Stimulated activated CD8-positive, alpha-beta memory T cell treated with anti-CD3 and anti-CD28 coated beads, Interleukin-4, amount 100 ng/mL, for 48 hours (primary cell): Measurements from ENCODE around the gene MGMT.

Experiments
- DNase-seq: peaks from one replicate; pipeline ENCODE4 v3.0.0-alpha.2; 2020

The MGMT gene

DNA sequence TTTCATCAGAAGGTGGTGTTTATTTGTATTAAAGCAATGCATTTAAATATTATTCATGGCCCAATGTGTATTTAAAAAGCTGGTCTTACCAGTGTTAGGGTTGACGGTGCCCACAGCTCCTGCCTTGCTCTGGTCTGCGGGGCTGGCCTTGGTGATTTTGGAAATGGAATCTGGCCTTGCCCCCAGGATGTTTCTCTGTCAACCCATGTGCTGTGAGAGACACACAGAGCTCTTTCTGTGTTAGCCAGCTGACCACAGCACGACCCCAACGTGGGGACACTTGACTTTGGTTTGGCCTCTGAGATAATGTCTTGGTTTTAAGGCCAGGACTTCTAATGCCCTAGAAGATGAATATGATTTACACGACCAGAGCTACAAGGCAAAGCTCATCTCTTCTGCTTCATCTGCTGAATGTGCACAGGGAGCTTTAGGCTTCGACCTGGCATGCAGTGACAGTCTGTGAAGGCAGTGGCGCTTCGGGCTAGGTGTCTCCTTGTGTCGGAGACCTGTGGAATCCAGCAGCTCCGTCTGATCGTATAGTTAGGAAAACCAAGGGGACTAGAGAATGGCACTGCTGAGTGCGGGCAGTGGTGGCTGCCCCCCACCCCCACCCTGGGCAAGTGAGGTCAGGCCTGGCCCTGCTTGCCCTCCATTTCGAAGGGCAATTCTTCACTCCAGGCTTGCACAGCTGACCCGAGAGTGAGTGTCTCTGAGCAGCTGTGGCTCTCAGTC, 250.9 kb downstream of the MGMT start:
- no peak for DNase-seq

DNA sequence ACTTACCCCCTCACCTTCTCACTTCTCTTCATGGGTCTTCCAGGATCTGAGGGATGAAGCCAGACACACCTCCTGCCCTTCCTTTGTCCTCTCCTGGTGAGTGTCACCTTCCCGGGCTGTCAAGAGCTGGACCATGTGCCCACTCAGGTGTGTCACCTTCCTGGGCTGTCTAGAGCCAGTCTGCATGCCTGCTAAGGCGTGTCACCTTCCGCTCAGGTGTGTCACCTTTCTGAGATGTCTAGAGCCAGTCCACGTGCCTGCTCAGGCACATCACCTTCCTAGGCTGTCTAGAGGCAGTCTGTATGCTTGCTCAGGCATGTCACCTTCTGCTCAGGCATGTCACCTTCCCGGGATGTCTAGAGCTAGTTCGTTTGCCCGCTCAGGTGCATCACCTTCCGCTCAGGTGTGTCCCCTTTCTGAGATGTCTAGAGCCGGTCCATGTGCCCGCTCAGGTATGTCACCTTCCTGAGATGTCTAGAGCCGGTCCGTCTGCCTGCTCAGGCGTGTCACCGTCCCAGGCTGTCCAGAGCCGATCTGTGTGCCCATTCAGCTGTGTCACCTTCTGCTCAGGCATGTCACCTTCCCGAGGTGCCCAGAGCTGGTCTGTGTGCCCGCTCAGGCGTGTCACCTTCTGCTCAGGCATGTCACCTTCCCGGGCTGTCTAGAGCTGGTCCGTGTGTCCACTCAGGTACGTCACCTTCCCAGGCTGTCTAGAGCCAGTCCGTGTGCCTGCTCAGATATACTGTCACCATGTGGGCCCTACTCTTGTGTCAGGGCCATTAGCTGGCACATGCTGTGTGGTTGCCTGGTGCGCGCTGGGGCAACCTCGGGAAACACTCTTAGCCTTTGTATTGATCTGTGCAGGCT, 251.7 kb downstream of the MGMT start:
- no peak for DNase-seq

DNA sequence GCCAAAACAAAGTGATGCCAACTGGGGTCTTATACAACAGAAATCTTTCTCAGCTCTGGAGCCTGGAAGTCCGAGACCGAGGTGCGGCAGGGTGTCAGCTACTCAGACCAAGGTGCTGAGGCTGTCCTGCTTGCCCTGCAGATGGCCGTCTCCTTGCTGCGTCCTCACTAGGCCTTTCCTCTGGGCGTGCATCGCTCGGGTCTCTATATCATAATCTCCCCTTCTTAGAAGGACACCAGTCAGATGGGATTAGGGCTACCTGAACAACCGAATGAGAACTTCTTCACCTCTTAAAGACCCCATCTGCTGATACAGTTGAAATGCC, 252.3 kb downstream of the MGMT start:
- no peak for DNase-seq

DNA sequence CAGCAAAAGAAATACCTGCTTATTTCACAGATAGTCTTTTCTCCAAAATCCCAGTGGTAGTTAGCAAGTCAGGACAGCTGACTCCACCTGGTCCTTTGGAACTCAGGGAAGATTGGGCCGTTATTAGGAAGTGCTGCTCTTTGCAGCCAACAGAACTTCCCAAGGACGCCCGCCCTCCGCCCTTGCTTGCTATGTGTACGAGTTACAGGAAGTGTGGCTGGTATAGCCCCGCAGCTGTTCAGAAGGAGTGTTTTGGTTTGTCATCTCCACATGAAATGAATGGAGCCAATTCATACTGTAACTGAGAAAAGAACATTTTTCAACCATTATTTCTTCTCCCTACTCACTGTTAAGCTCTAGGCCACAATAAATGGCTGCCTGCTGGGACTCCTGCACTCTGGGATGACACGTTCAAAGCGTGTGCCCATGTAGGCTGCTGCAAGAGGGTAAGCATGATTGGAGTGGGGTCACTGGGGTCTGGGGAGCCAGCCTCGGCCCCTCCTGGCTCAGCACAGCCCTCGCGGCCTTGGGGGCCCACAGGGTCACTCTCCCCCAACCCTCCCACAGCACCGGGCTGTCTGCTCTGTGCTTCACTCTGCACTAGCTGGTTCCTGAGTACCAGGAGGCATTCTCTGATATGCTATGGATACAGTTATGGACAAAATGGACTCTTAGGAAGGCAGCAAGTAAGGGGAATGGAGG, 253.0 kb downstream of the MGMT start:
- DNase-seq, result no peak

DNA sequence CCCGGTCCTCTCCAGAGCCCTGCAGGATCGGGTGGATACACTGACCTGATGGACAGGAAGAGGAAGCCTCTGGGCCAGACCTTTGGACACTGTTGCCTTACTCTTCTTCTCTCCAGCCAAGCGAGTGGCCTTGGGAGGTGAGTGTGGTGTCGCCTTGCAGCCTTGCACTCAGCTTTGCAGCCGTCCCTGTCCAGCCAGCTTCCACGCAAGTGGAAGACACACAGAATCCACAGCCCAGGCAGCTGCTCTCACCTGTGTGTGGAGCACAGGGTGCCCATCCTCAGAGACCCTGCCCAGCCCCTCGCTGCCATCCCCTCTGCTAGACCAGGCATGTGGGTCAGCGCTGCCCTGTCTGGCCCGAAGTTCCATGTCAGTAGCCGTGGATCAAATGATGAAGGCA, 258.0 kb downstream of the MGMT start:
- DNase-seq, result no peak

DNA sequence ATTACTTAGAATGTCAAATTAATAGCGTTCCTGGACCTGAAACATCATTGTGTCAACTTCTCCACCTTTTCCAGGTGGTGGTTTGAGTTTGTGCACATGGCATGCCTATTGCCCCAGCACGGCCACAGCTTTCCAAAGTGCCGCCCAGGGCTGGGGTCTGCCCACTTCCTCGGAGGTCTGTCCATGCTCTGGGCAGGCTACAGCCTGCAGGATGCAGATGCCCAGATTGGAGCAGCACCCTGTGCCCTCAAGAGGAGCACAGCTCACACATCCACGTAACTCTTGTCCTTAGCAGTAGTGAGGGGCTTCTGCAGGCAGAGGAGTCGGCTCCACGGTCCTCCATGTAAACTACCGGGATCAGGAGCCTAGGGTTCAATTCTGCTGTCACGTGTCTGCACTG, 258.4 kb downstream of the MGMT start:
- DNase-seq, result no peak

DNA sequence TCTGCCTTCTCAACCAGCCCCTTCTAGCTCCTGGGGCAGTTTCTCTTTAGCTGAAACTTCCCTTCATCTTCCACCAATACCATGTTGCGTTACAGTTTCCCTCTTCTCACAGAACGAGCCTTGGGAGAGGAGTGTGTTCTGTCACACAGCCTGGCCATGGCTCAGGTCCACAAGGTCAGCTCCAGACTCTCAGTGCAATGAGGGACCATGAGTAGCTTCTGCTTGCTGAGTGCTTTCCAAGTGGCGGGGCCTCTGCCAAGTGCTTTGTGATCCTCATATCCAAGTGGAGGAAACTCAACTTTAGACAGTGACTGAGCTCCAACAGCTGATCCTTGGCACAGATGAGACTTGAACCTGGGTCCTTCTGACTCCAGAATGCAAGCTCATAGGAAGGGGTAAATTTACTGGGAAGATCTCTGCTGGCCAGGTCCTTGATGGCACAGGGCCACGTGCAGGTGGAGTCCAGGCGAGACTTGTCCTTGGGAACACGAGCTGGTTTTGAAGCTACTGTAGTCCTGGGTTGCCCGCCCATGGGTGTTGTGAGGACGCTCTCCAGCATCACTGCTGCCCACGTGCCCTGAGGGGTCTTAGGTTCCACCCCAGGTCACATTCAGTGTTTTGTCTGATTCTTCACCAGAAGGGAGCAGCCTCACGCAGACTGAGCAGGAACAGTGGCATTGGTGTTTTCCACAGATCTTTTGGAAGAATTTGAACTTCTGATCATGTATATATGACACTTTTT, 259.0 kb downstream of the MGMT start:
- DNase-seq, result no peak

DNA sequence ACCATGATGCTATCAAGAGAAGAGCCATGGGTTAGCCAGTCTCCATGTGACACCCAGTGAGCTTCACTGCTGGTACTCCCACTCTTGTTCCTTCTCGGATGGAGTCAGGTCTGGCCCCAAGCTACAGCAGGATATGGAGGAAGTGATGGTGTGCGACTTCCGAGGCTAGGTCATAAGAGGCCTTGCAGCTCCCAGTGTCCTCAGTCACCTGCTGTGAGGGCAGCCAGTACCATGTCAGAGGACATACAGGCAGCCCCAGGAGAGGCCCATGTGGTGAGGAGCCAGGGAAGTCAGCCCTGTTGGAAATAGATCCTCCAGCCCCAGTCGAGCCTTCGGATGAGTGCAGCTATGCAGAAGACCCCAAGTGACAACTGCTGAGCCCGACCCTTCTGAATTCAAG, 260.0 kb downstream of the MGMT start:
- no peak for DNase-seq

DNA sequence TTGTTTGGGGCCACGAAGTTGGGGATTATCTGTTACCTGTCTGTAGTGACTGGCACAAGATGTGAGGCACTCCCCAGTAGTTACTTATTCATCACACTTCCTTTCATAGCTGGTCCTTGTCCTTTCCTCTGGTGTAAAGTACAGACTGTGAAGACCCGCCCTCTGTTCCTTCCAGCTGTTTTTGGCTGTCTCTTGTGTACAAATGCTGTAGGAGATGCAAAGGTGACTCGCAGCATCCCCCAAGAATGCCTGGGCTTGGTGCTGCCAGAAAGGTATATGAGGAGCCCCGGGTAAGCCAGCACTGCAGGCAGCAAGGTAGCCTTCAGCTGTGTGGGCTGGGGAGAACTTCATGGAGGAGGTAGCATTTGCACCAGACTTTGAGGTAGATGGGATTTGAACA, 260.5 kb downstream of the MGMT start:
- no peak for DNase-seq

DNA sequence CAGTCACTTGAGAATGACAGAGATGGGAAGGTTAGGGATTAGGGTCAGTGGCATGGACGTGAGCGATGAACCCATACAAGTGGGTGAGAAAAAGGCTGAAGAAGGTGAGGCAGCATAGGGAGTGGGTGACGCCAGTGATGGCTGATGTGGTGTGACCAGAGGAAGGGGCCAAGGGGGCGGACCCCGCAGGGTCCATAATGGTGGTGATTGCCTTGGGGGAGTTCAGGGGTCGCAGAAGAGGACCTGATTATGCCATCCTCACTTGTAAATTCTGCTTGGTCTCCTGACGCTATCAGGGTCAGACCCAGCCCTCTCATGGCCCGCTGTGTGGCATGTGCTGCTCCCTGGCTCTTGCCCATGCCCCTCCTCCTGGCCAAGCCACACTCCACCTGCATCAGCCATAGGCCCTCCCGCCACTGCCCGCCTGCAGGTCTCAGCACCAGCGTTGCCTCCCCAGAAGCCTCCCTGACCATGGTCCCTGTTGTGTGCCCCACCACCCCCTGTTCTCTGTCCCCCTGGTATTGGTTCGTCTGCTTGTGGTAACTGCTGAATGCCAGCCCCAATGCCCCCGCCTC, 261.3 kb downstream of the MGMT start:
- DNase-seq, result no peak

DNA sequence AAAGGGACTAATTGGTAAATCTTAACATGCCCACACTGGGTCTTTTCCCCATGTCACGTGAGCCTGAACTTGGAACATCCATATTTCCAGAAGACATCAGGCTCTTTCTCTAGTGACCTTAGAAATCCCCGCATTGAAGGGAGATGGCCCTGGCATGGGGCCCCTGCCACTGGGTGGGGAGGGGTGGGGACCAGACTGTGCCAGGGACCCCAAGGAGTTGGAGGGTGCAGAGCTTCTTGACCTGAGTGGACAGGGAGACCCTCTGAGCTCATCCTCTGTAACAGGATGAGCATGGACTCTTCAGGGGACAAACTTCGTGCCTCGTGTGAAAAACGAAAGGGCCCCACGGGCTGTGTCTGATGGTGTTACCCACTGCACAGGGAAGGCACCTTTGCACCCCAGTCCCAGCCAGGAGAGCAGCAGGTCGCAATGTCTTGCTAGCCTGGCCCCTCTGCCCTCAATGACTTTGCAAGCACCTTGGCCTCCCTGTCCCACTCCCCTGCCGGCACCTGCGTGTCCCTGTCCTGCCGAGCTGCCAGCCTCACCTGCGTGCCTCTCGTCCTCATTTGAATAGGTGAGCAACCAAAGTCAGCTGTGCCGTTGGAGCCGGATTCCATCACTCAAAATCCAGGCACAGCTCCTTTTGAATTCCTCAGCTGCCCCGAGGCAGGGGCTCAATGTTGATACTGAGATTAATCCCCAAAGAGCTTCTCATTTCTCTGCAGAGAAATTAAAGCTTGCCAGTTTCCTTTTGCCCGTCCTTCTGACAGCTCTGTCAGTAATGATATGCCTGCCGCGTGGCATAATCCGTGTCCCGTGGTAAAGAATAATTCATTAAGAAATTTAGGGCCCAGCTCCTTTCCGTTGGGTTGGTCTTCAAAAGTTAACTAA, 262.1 kb downstream of the MGMT start:
- DNase-seq, result no peak

DNA sequence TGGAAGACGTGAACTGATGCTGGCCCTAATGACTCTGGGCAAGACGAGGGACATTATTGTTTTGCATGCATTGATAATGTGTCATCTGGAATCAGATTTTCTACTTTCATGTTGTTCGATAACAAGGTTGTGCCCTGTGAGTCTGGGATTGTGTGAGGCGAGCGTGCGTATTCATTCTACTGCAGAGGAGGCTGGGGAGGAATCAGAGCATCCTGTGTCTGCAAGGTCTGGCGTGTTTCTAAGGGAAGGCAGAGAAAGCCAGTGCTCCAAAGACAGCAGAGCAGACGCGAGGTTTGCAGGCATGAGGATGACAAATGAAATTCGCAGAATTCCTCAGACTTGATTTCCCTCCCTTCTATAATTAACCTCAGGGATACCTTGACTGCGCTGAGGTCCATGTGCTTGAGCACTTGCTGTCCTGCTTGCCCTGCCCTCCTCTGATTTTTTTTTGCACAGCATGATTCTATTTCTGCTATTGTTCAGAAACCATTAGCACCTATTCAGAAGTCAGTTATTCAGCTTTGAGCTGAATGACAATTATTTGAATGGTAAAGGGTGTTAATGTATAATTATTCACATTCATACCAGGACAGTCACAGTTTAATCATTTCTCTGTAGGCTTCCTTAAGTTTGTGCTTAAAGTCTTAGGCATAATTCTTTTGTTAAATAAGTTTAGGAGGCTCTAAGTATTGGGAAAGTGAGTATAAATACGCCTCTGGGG, 263.4 kb downstream of the MGMT start:
- no peak for DNase-seq

DNA sequence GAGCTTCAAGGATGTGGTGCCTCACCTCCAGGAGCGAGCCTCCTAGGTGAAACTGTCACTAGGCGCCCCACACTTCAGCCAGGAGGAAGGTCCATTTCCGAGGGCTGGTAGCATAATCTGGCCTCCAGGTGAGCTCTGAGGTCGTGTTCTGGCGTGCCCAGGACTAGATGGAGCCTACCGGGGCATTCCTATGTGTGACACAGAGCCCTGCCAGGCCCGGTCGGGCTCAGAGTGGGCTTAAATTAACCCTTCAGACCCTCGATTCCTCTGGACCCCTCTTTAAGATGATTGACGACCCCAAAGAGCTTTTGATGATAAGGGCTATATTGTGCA, 263.9 kb downstream of the MGMT start:
- no peak for DNase-seq

DNA sequence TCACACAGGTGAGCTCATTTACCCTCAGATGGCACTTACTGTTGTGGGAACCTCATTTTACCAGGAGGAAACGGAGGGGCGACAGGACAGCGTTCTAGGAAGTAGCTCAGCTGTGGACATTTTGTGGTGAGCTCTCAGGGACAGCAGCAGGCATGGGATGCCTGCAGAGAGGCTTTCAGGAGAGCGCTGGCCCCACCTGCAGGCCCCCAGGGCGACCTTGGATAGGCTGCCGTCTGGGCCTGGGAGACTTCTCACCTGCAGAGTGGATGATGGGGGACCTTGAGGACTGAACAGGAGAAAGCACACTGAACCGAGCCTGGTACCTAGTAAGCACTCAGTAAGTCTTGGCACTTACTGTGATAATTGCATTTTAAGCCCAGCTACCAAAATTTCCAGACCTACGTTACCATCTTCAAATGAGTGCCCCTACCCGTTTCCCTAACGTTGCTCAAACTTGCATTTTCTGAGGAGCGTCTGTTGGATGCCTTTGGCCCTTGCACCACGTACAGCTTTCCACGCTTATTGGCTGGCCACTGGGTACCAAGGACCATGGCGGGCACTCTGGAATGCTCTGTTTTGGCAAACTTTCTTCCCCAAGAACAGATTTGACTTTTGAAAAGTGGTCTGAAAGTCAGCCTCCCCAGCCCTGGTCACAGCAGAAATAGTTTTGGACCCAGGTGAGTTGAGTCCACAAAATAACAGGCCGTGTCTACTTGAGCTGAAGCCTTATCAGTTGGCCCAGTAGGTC, 273.7 kb downstream of the MGMT start:
- no peak for DNase-seq

DNA sequence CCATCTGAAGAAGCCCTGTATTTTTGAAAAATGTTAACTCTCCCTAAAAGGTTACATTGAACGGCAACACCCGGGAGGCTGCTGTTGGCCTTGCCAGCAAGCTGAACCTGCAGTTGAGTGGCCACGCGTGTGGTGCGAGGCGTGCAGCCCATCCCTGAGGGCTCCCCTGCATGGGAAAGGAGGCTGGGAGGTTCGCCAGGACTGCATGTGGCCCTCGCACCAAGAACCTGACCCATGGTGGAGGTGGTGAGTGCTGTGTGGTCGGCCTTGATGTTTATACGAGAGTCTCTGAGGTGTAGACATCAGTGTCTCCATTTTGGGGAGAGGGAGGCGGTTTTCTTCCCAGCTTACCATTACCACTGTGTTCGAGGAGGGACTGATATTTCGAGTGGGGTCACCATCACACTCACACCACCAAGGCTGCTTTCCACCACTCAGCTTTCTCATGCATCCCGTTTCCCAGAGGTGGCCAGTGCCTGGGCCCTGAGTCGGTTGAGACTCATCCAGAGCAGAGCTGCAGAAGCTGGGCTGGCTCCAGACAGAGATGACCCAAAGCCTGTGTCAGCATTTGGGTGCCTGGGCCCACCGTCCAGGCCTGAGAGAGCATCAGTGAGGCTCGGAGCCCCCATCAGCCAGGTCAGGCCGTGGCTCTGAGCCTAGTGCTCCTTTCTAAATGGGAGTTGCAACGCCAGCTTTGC, 274.4 kb downstream of the MGMT start:
- DNase-seq, result no peak

DNA sequence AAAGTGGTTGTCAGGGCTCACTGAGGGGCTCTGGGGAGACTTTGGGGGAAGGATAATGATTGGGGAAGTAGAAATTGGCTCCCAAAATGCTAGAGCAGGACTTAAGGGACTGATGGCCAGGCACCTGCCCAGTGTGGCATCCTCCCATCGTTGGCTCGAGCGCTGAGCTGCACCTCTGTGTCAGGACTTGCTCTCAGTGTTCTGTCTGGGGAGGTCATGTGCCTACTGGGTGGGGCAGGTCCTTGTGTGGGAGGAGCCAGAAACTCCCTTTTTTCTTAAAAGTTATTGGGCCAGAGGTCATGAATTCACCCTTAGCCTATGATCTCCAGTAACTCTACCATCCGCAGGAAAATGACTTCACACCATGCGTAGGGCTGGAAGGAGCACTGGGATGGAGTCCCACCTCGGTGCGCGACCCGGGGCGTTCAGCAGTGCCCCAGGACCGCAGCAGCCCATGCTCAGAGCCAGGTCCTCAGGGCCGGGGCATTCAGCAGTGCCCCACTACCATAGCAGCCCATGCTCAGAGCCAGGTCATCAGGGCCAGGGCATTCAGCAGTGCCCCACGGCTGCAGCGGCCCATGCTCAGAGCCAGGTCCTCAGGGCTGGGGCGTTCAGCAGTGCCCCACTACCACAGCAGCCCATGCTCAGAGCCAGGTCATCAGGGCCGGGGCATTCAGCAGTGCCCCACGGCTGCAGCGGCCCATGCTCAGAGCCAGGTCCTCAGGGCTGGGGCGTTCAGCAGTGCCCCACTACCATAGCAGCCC, 275.1 kb downstream of the MGMT start:
- DNase-seq, result no peak

DNA sequence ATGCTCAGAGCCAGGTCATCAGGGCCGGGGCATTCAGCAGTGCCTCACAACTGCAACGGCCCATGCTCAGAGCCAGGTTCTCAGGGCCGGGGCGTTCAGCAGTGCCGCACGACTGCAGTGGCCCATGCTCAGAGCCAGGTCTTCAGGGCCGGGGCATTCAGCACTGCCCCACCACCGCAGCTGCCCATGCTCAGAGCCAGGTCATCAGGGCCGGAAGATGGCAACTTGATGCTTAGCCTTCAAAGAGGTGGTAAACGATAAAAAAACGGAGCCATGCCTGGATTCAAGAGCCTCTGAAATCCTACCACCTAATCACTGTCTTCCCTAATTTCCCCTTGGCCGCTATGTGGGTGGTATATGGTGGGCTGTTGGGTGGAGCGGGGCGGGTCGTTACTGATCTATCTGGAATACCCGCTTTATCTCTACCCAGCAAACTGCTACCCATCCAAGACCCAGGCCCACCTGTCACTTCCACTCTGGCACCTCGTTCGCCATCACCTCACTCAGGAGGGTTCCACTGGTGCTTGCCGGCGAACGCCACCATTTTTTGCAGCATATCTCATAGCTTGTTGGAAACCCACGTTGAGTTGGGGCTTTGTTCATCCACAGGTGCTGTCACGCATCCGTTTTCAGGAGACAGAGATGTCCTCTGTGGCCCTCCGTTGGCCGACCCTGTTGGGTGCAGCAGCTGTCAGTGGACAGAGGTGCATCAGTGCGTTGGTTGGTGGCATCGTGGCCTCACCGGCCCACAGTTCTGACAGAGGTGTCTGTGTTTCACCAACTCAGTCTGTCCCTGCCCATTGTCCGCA, 275.9 kb downstream of the MGMT start:
- DNase-seq, result no peak

DNA sequence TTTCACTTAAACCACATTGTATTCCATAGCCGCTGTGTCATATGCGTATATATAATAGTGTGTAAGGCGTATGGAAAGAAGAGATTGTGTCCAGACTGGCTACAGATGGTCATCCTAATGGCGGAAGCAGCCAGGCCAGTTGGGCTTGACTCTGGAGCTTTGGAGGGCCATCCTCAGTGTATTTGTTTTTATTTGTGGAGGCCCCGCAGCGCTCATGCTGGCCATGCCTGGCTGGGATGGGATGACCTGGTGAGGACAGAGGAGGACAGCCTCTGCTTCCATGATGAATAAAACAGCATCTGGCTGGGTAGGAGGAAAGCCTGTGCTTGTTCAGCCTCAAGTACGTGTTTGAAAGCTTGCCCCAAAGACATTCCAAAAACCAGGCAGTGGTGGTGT, 276.7 kb downstream of the MGMT start:
- DNase-seq, result no peak
